Measurements from ENCODE around the gene PLXNA4.

The PLXNA4 gene

GRCh38 chr7:132134814-132135445 lies 441.3 kb downstream of the PLXNA4 start:
- DNase-seq: no peak

- DNase-seq: no peak
These were observed 442.8 kb downstream of the PLXNA4 start for GRCh38 chr7:132133501-132133900.

GRCh38 chr7:132131196-132131595 lies 445.1 kb downstream of the PLXNA4 start:
- no peak for DNase-seq

- no peak for DNase-seq
These were observed 445.8 kb downstream of the PLXNA4 start for GRCh38 chr7:132130497-132130896.

GRCh38 chr7:132125872-132126595 lies 450.2 kb downstream of the PLXNA4 start:
- DNase-seq: no peak

- no peak for DNase-seq
These were observed 451.2 kb downstream of the PLXNA4 start for GRCh38 chr7:132125096-132125495.

- no peak for DNase-seq
These were observed 451.7 kb downstream of the PLXNA4 start for GRCh38 chr7:132124575-132124974.

DNA sequence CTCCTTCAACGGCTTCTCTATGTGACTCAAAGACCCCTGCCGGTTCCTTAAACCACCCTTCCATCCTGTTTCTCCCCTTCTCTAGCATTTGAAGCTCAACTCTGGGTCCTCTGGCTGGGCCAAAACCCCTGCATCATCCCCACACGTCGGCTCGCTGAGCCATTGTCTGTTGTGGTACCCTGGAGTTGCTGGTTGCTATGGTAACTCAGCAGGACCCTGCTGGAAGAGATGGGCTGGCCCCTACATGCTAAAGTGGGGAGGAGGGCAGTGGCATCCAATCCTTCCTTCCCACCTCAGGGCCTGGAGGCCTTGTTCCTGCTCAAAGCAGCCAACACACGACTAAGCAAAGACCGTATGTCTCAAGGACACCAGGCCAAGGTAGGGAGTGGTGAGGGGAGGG lies 452.5 kb downstream of the PLXNA4 start:
- DNase-seq: no peak

DNA sequence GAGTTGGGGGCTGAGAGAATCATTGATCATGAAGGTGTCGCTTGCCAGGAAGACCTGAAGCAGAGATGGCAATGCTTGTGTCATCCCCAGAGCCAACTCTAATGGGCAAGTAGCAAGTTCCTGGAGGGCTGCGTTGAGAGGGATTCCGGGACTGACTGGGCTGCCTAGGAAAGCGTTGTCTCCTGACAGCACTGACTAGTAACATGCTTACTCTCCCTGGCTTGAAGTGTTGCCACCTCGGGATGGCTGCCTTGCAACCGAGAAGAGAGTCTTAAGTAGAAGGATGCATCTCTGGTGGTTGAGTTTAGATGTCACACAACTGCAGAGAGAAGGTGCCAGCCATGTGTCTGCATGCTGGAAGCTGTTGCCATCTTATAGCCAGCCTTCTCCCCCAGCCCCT lies 453.4 kb downstream of the PLXNA4 start:
- no peak for DNase-seq

DNA sequence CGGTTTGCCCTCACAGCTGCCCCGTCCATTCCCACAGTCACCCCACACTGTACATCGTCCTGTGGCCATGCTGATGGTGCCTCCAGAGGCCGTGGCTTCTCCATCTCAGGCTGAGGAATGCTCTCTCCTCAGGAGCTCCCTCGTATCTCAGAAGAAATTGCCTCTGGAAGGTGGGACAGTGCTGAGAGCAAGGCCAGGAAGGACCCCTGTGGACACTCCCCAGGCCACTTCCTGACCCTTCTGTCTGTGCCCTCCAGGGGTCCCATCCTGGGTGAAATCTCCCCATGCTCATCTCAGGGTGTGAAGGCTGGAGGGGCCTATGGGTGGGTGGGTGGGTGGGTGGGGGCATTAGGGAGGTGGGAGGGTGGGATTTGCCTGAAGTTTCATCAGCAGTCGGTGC lies 454.3 kb downstream of the PLXNA4 start:
- DNase-seq: no peak

- no peak for DNase-seq
These were observed 457.6 kb downstream of the PLXNA4 start for GRCh38 chr7:132118641-132119040.

GRCh38 chr7:132117636-132118035 lies 458.6 kb downstream of the PLXNA4 start:
- DNase-seq: no peak

GRCh38 chr7:132117181-132117580 lies 459.1 kb downstream of the PLXNA4 start:
- no peak for DNase-seq

DNA sequence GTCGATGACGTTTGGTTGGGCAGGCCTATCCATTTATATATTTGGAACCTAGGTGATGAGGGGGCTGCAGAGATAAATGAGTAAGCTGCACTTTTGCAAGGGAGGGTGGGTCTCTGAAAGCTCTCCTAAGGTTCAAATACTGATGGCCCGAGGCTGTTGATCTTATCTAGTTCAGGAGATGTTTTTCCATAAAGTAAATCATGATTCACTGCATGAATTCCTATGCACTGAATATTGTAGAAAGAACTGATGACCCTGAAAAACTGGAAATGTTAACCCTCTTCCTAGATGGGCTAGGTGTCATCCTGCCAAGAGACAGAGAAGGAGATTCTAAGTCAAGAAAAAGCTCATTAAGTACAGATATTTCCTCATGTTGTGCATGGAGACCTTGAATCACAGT lies 459.9 kb downstream of the PLXNA4 start:
- no peak for DNase-seq

- no peak for DNase-seq
These were observed 460.5 kb downstream of the PLXNA4 start for GRCh38 chr7:132115758-132116157.

- DNase-seq: no peak
These were observed 461.2 kb downstream of the PLXNA4 start for GRCh38 chr7:132115028-132115427.

- no peak for DNase-seq
These were observed 461.9 kb downstream of the PLXNA4 start for GRCh38 chr7:132114411-132114810.

DNA sequence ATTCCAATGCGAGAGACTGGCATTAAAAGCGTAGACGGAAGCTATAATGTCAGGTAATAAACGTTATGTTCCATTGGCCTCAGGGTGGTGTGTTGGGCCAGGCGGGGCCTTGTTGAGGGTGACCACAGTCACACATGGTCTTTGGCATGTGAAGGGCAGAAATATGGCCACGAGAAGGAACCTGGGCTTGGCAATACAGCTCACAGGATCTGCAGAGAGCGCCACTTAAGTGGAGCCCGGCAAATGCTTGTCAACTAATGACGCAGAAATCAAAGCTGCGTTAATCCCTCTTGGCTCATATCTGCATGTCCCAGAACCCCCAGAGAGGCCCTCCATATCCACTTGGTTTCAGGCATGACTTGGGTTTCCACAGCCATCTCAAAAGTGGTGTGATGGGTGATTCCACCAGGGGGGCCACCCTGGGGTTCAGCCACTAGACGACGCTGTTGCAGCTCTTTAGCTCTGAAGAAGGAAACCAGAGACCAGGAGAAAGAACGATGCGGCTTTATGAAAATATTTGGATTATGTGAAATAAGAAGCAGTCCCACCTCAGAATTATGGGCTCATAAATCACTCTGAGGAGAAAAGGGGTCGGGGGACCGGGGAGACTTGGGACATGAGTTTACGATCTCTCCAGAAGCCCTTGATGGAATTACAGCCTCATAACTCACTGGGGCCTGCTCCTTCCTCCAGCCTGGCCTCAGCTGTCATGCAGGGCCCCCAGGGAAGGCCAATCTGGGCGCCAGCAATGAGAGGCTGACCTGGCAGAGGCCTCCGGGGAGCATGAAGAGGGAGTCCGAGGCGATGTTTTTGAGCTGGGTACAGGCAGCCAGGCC lies 462.5 kb downstream of the PLXNA4 start:
- DNase-seq: peak; percentile 47

DNA sequence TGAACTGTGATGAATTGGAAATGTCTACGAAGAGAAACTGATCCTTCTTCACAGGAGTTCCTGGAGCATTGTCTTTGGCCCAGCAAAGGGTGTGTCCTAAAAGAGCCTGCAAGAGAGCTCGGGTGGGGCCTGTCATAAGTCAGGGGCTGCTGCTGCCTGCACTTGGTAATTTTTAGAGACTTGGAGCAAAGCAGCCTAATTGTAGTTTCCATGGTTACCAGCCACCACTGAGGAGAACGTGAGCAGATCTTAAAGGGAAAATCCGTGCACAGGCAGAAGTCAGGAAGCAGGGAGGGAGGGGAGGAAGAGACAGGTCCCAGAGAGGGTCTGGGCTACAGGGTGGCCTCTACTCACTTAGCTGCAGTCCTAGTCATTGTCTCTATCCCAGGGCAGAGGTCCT lies 463.6 kb downstream of the PLXNA4 start:
- DNase-seq: no peak

GRCh38 chr7:132112106-132112505 lies 464.2 kb downstream of the PLXNA4 start:
- DNase-seq: no peak

DNA sequence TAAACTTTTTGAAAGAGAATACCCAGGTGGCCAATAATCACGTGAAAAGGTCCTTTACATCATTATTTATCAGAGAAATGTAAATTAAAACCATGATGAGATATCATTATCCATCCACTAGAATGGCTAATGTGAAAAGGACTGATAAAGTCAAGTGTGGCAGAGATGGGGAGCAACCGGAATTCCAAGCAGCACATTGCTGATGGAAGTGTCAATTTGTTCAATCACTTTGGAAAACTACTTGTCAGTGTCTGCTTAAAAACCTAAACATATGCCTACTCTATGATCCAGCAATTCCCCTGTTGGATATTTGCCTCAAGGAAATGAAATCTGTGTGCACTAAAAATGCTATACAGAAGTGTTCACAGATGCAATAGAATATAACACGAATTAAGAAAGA lies 465.6 kb downstream of the PLXNA4 start:
- DNase-seq: no peak

DNA sequence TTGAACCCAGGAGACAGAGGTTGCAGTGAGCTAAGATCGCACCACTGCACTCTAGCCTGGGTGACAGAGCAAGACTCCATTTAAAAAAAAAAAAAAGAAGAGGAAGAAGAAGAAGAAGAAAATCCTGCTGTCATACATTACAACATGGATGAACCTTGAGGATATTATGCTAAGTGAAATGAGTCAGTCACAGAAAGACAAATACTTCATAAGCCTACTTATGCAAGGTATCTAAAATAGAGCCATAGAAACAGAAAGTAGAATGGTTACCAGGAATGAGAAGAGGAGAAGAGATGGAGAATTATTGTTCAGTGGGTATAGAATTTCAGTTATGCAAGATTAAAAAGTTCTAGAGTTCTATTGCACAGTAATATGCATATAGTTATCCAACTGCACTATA lies 466.5 kb downstream of the PLXNA4 start:
- DNase-seq: no peak

DNA sequence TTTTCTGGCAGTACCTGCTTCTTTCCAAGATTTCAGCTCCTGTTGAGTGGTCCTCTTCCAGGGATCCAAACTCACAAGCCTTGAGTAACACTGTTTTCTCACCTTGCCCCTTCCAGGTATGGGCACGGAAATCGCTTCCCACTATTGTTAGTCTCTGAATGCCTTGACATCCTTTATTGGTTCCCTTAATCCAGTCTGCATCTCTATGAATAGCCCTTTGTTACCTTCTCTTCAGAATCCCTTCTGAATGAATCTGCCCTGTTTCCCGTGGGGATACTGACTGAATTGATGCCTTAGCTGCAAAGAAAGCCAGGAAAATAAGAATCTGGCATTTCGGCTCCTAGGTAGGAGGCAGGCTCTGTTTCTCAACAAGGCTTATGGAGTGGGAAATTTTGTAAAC lies 467.7 kb downstream of the PLXNA4 start:
- DNase-seq: no peak

All from right kidney (tissue), 1 donor.